Type B pancreatic cell (in vitro differentiated cells): Measurements from ENCODE around the gene RPL31. TPM values are rescaled to one million over a fixed set of nuclear protein-coding genes. Genes with fewer than 3 reads are reported as not detected.

Experiments used
- DNase-seq: peaks from one replicate; pipeline ENCODE4 v3.0.0; 2021; ENCODE audit warnings: mixed read lengths; ENCODE audit not compliant: unreplicated experiment; ENCODE audit errors: extremely low spot score
- H3K27ac Mint-ChIP-seq: 2 replicates; pipeline ENCODE4 v1.8.0; 2021; ENCODE audit warnings: mild to moderate bottlenecking, mixed read lengths
- H3K27me3 Mint-ChIP-seq: 2 replicates; pipeline ENCODE4 v1.8.0; 2021; ENCODE audit warnings: mixed read lengths
- H3K36me3 Mint-ChIP-seq: 2 replicates; pipeline ENCODE4 v1.8.0; 2021; ENCODE audit warnings: mixed read lengths
- H3K4me1 Mint-ChIP-seq: one replicate; pipeline ENCODE4 v1.8.0; 2021; ENCODE audit warnings: mixed read lengths; ENCODE audit not compliant: unreplicated experiment
- H3K4me3 Mint-ChIP-seq: 2 replicates; pipeline ENCODE4 v1.8.0; 2021; ENCODE audit warnings: mild to moderate bottlenecking, mixed read lengths
- H3K9me3 Mint-ChIP-seq: 2 replicates; pipeline ENCODE4 v1.8.0; 2021; ENCODE audit warnings: mixed read lengths
- total RNA-seq: library from RNA; stranded (reverse); gene quantifications from 2 replicates; pipeline ENCODE4 v1.2.1, GENCODE V29; 2021; ENCODE audit warnings: low replicate concordance
- TF ChIP-seq, protein P1 (sequence below): fragments of 200-600 bp; sonication (generic); conservative IDR thresholded peaks from 2 replicates; pipeline ENCODE4 v1.5.0; 2021; ENCODE audit warnings: antibody characterized with exemption, mild to moderate bottlenecking

The RPL31 gene
- total RNA-seq, 1 donor from 2014 or later, result 1,718 TPM

DNA sequence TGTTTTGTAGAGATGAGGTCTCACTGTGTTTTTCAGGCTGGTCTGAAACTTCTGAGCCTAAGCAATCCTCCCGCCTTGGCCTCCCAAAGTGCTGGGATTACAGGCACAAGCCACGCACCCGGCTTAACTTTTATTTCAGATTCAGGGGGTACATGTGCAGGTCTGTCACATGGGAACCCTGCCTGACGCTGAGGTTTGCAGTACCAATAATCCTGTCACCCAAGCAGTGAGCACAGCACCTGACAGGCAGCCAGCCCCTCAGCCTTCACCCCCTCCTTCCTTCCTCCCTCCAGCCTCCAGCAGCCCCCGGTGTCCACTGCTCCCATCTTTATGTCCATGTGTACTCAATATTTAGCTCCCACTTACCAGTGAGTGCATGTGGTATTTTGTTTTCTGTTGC is 46.0 kb upstream of the RPL31 start:
- no peaks in the 10 kb centered on the region for H3K9me3 Mint-ChIP-seq
- no peak overlapping the region for H3K27ac Mint-ChIP-seq

DNA sequence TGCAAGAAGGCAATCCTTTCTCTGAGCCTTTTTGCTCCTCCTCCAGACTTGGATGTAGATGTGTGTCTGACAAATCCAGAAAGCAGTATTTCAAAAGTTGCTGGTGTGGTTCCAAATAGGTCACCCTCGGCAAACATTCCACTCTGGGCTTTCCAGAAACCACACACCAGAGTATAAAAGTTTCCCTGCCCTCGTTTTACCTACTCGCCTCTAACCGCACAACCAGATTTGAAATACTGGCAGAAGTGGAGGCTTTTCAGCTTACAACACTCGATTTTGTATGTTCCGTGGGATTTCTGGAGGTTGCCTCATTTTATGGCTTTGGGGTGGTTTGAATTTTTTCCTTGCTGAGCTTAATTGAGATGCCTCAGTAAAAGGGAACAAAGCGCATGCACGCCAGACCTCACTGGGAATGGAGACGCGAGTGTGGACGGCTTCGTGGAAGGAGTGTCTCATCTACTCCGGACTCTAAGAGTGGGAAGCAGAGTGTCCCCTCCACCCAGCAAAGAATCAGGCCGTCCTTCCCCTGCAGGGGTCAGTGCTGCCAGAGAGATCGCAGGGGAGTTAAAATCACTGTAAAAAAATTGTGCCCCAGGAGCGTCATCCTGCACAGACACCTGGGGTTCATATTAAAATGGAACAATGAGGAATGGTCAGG is 44.0 kb upstream of the RPL31 start:
- TF ChIP-seq, protein P1, sequence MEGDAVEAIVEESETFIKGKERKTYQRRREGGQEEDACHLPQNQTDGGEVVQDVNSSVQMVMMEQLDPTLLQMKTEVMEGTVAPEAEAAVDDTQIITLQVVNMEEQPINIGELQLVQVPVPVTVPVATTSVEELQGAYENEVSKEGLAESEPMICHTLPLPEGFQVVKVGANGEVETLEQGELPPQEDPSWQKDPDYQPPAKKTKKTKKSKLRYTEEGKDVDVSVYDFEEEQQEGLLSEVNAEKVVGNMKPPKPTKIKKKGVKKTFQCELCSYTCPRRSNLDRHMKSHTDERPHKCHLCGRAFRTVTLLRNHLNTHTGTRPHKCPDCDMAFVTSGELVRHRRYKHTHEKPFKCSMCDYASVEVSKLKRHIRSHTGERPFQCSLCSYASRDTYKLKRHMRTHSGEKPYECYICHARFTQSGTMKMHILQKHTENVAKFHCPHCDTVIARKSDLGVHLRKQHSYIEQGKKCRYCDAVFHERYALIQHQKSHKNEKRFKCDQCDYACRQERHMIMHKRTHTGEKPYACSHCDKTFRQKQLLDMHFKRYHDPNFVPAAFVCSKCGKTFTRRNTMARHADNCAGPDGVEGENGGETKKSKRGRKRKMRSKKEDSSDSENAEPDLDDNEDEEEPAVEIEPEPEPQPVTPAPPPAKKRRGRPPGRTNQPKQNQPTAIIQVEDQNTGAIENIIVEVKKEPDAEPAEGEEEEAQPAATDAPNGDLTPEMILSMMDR, result no peak
- H3K27ac Mint-ChIP-seq, result no peak overlapping the region
- no peak for DNase-seq
- H3K4me3 Mint-ChIP-seq, result no peak overlapping the region
- no peaks in the 10 kb centered on the region for H3K36me3 Mint-ChIP-seq
- H3K9me3 Mint-ChIP-seq, result no peaks in the 10 kb centered on the region
- H3K4me1 Mint-ChIP-seq, result peaks cover 5% of the 10 kb centered on the region
- peaks cover 3% of the 10 kb centered on the region for H3K27me3 Mint-ChIP-seq

More for the DNA sequence above, 46.0 kb upstream of the RPL31 start:
- TF ChIP-seq, protein P1, result no peak
- H3K27me3 Mint-ChIP-seq, result peaks cover 3% of the 10 kb centered on the region
- DNase-seq, result no peak
- H3K36me3 Mint-ChIP-seq, result no peaks in the 10 kb centered on the region
- H3K4me3 Mint-ChIP-seq, result no peak overlapping the region
- H3K4me1 Mint-ChIP-seq, result peaks cover 5% of the 10 kb centered on the region

DNA sequence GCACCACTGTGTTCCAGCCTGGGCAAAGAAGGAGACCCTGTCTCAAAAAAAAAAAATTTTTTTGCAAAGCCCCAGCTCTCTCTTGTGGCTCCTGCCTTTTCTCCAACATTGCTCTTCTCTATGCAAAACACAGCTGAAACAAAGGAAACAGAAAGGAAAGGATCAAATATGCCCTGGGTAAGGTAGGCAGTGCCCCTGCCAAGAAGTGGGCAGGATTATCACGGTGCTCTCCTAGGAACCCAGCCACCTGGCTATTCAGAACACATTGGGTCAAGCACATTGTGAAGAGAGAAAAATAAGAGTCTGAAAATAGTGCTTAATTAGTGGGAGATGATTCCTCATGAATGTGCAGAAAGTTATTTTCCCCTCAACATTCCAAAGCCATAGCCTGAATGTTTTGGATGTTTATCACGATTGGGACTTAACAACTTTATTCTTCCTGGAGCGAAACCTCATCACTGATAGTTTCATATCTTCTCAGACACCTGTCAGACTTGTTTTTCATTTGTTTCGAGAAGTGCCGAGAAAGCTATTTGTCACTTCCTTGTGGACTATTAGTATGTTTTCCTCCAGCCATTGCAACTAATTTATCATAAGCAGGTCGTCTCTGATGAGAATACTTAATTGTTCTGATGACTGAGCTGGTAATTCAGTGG is 42.7 kb upstream of the RPL31 start:
- Mint-ChIP-seq H3K27ac (peak overlapping the region; percentile 33), H3K4me3 (no peak overlapping the region), H3K4me1 (peaks cover 5% of the 10 kb centered on the region), H3K9me3 (no peaks in the 10 kb centered on the region), H3K27me3 (peaks cover 3% of the 10 kb centered on the region), H3K36me3 (no peaks in the 10 kb centered on the region)
- TF ChIP-seq, protein P1, result no peak
- DNase-seq, result no peak

DNA sequence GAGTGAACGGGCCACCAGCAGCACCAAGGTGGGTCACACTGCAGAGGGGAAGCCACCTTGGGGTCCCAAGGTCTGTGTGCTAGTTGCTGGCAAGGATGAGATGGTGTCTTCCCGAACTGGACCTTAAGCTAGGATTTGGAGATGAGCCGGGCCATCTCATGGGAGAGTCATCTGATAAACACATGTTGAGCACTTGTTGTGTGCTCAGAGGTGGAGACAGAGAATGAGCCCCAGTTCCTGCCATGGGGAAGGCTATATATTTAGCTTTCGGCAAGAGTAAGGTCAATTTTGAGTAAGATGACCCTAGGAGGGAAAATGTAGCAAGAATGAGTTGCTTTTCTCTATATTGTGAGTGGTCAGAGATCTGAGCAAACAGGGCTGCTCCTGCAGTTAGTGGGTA is 41.4 kb upstream of the RPL31 start:
- TF ChIP-seq, protein P1, result no peak
- Mint-ChIP-seq H3K27ac (no peak overlapping the region), H3K4me1 (peaks cover 5% of the 10 kb centered on the region), H3K27me3 (peaks cover 3% of the 10 kb centered on the region), H3K36me3 (no peaks in the 10 kb centered on the region), H3K4me3 (no peak overlapping the region), H3K9me3 (no peaks in the 10 kb centered on the region)
- no peak for DNase-seq

DNA sequence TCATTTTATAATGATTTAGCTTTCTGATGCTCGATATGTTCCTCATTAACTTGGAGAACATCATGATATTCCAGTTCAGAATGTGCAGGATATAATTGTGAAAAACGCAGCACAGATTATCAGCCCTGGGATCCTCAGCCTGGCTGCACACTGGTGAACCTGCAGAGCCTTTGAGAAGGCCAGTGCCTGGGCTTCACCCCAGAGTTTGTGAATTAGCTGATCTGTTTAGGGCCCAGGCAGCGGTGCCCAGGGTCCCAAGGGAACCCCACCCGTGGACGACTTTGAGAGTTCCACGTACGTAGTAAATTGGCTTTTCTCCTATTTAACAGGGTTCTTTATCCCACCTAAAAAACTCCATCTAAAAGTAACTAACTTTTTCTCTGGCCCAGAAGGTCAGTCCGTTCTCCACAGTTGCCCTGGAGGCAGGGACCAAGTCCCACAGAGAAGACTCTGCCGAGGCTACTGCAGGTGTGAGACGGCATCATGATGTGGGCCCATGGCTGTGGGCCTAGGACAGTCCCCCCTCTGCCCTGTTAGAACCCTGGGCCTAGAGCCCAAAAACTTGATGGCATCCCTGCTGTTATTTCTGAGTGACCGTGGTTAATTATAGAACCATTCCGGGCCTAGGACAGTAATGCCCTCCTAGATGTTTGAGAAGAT is 39.6 kb upstream of the RPL31 start:
- H3K9me3 Mint-ChIP-seq, result no peaks in the 10 kb centered on the region

More for the DNA sequence above, 39.6 kb upstream of the RPL31 start:
- H3K36me3 Mint-ChIP-seq, result no peaks in the 10 kb centered on the region
- DNase-seq, result no peak
- H3K4me1 Mint-ChIP-seq, result peaks cover 5% of the 10 kb centered on the region
- H3K27me3 Mint-ChIP-seq, result peaks cover 3% of the 10 kb centered on the region
- TF ChIP-seq, protein P1, result no peak
- H3K4me3 Mint-ChIP-seq, result no peak overlapping the region
- H3K27ac Mint-ChIP-seq, result no peak overlapping the region
